ENCODE data around the gene SND1.

GRCh38 chr7:127608446-127608845 lies 43.5 kb upstream of the SND1 start:
- no peak for TF ChIP-seq CTCF (IDR thresholded peaks at IDR 0.05)
- no peak for TF ChIP-seq POLR2A (IDR thresholded peaks at IDR 0.05)

Measured in esophagus squamous epithelium (tissue), 4 donors.